GM18519 (cell line): ENCODE measurements around the gene AIG1.
"Not testable (repeated sequence)": the region's sequence is repeated elsewhere in the genome, so short reads cannot be mapped to it uniquely, and the experiment has no call there.

ENCODE experiments used
- ATAC-seq: cut with Tn5 transposase; IDR thresholded peaks from one replicate; pipeline ENCODE4 v1.9.1; 2021; ENCODE audit warnings: mild to moderate bottlenecking, moderate library complexity; ENCODE audit not compliant: unreplicated experiment, low FRiP score

AIG1 gene

DNA sequence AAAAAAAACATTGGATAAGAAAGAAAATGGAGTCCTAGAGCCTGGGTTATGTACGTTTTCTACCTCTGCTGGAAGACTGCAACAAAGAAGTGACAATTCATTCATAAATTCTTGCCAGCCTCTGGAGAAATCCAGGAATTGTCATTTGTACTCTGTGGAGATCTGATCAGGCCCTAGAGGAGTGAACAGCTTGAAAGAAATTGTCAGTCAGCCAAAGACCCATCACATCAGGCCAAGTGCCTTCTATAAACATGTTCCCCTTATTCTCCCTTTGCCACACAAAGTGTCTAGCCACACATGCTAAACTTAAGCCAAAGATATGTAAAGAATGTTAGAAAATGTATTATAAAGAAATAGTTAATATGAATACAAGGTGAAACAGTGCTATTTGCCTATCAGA lies 237.4 kb downstream of the AIG1 start:
- ATAC-seq, result no peak

DNA sequence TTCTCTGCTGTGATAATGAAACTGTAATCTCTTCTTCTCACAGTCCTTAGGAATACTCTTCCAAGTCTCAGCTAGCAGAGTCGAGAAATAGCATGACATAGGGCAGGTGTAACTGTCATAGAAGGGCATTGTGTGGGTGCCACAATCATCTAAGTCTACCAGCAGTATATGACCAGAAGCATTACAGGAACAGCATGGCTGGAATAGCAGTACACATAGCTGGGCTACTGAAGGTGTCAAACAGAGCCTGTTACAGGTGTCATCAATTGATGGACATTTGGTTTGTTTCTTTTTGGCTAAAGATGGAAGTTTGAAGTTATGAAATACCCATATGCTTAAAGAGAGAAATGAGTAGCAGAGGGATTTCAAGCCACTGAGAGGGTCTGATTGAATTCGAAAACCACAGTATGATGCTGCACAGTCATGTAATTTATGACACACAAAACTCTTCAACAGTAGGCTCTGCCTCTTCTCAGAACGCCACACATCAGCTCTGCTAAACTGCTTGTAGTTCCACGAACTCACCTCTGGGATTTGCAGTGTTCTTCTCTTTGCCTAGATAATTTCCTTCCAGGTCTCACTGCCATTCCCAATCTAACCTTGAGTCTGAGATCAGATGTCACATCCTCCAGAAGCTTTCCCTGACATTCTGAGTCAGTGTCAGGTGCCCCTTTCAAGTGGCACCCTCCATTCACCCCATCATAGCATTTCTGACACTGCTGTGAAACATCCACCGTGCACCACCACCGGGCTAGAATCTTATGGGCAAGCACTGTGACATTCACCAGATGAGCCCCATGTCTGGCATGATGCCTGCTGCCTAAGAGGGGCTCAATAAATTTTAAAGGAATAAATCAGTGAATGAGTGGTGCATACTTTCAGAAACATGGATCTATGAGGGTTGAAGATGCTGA lies 238.8 kb downstream of the AIG1 start:
- ATAC-seq, result no peak

DNA sequence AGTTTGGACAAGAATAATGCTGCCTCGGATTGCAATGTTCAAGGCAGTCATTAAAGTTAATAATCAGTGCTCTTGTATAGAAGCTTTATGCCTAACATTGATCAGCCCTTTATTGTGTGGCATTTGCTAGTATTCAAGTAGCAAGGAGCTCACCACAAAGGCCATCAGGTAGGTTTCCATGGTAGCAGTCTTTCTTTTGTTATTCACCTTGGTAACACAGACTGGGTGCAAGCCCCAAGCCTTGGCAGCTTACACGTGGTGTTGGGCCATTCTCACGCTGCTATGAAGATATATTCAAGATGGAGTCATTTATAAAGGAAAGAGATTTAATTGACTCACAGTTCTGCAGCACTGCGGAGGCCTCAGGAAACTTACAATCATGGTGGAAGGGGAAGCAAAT lies 240.5 kb downstream of the AIG1 start:
- ATAC-seq, result no peak

DNA sequence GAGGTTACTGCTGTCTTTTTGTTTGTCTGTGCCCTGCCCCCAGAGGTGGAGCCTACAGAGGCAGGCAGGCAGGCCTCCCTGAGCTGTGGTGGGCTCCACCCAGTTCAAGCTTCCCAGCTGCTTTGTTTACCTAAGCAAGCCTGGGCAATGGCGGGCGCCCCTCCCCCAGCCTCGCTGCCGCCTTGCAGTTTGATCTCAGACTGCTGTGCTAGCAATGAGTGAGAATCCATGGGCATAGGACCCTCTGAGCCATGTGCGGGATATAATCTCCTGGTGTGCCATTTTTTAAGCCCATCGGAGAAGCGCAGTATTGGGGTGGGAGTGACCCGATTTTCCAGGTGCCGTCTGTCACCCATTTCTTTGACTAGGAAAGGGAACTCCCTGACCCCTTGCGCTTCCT lies 247.1 kb downstream of the AIG1 start:
- ATAC-seq, result not testable (repeated sequence)

DNA sequence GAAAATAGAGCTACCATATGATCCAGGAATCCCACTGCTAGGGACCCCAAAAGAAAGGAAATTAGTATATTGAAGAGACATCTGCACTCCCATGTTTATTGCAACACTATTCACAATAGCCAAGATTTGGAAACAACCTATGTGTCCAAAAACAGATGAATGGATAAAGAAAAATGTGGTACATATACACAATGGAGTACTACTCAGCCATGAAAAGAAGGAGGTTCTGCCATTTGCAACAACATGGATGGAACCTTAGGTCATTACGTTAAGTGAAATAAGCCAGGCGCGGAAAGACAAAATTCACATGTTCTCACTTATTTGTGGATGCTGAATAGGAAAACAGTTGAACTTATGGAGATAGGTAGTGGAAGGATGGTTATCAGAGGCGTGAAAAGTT lies 252.5 kb downstream of the AIG1 start:
- ATAC-seq, result no peak

GRCh38 chr6:143321491-143322086 lies 260.9 kb downstream of the AIG1 start:
- no peak for ATAC-seq

GRCh38 chr6:143322386-143322785 lies 261.7 kb downstream of the AIG1 start:
- no peak for ATAC-seq

DNA sequence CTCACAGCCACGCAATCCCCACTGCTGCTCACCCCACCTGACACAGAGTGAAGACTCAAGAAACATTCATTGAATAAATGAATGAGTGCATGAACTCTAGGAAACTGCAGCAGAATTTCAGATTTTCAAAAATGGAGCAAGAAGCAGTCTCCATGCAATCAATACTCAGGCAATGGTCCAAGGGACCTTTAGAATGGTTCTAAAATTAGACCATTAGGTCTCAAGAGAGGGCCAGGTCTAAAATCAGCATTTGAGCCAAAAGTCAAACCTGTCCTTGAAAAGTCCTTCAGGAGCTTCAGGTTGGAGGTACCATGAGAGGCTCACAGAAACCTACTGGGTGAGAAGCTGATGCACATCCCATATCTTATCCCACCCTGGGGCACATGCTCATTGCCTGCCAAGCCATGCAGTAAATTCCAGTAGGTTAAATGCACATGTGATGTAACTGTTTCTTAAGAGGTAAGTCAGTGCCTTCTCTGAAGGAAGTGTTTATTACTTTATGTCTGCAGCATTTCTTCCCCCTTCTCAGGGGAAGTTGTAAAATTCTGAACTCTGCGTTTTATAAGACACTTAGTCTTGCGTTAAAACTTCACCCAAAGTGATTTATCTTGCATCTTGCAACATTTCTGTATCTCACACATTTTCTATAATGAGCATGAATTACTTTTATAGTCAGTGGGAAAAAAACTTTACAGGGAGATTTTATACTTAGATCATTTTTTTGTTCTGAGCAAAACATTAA lies 263.2 kb downstream of the AIG1 start:
- ATAC-seq, result no peak

- no peak for ATAC-seq
Measured at GRCh38 chr6:143325379-143326140, 264.9 kb downstream of the AIG1 start.

DNA sequence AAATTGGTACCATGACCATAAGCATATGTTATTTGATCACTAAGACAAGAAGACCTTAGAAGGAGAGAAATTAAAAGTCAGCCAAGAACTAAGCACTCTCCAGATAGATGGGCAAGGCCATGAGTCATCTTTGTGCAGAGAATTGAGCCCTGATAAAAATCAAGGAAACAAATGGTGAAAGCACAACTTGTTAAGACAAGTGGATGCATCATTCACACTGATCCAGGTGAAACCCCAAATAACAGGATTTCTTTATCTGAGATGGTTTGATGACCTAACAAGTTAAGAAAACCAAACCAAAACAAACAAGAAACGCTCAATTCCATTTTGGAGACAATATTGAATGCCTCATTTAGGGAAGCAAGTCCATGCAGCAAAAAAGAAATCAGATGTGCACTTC lies 268.2 kb downstream of the AIG1 start:
- no peak for ATAC-seq

DNA sequence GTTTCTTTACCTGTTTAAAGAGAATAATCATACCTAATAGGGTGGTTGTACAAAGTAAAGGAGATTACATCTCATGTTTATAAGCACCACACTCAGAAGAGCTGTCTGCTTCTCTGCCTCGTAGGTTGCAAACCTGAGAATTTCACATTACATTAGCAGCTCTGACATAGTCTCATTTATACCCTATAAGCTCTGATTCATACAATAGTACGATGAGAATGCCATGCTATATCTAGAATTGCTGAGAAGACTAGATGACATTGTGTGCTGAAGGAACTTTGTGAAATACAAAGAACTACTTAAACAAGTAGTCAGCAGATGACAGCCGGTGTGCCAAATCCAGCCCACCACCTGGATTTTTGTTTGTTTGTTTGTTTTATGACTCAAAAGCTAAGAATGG lies 268.6 kb downstream of the AIG1 start:
- no peak for ATAC-seq

DNA sequence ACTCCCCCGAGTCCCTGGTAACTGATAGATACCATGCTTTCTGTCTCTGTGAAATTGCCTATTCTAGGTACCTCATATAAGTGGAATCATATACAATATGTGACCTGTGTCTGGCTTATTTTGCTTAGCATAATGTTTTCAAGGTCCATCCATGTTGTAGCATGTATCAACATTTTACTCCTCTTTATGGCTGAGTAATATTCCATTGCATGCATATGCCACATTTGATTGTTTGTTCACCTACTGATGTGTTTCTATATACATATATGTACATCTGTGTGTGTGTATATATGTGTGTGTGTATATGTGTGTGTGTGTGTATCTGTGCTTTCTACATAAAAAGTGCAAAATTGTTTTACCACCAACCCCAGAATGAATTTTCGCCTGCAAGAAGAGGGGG lies 270.7 kb downstream of the AIG1 start:
- ATAC-seq, result no peak

DNA sequence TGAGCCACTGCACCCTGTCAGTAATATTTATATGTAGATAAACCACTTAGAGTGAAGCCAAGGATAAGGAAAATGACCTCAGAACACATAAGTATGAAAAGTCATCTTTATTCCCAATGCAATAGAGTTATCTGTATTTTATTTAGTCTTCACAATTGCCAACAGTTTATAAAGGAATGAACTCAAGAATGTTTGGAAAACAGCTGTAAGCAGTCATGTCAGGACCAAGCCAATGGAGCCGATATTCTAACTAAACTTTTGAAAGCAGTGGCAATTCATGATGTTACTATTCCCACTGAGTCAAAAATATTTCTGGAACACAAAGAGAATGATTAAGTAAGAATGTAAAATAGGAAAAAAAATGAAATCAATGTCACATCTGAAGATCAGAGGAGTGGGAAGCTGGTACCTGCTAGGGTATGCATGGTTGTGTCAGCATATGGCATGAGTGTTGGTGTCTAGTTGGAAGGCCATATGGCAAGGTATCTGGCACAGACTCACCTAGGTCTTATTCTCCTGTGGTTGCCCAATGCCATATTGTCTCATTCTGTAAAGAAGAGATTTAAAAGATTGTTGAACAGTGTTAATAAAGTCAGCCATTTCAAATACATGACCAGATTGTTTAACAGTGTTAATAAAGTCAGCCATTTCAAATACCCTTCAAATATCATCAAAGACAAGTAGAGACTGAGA lies 271.6 kb downstream of the AIG1 start:
- no peak for ATAC-seq

GRCh38 chr6:143333081-143333480 lies 272.4 kb downstream of the AIG1 start:
- no peak for ATAC-seq

DNA sequence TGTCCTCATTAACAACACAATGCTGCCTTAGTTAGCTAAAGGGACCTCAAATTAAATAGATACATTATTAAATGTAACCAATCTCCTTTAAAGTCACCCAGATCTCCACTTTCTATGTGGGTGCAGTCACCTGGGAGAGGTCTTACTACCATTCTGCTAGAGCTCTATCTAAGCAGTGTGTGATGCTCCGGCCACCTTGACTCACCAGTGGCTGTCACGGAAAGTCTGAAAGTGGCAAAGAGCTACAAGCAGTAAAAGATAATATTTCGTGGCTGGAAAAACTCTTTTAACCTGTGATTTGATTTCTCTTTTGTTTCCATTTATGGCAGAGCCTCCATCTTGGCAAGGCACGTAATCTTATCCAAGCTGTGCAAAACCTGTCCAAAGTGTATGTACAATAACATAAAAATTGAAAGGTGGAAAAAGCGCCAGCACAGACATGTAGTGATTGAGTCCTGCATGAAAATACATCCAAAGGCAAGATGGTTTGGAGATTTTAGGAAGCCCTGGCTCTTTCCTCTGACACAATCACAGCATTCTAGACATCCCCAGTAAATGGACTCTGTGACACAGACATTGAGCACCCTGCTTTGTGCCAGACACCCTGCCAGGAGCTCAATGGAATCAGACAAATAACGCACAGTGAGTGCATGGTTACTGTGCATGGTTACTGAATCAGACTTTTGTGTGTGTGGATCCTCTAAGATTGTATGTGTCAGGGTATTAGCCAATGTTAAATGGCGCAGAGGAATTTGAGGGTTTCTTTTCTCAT lies 273.2 kb downstream of the AIG1 start:
- ATAC-seq, result no peak

DNA sequence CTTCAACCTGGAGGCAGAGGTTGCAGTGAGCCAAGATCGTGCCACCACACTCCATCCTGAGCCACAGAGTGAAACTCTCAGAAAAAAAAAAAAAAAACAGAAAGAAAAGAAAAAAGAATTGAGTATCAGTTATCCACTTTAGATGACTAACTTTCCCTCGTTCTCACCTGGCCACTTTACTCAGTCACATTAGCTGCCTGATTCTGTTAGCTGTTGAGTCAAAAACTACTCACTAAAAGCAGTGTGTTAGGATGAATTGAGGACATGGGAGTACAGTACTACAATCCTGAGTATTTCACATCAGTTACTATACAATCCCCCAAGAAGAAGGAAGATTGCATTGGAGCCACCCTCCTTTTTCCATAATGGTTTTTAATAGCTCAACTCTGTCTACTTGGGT lies 275.2 kb downstream of the AIG1 start:
- no peak for ATAC-seq

GRCh38 chr6:143336446-143337152 lies 275.9 kb downstream of the AIG1 start:
- no peak for ATAC-seq

DNA sequence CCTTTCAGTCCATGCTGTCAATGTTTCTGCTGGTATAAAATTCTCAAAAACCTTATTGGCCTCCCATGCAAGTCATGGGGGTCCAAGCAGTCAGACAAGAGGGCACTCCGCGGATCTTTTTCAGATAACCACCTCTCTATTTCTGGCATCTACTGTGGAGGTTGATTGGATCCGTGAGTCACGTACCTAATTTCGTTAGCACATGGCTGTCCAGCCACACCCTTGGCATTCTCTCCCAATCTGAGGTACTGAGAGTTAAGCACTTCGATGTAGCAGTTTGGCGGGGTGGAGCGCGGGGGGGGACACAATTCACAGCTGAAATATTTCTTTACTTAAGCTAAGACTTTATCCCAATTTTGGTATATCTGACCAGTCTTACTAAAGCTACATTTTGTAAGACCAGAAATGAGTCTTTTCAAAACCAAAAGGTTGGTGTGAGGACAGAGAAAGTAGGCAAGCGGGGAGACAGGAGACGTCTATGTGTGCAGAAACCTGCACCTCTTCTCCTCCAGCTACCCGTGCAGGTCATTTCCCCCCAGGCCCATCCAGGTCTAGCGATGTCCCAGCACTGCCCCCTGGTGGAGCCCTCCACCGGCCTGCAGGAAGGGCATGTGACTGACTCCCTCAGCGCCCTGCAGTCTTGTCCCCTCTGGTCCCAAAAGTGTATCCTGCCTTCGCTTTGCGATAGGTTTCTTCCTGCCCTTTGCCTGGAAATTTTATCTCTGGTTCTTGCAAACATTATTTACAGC lies 276.7 kb downstream of the AIG1 start:
- no peak for ATAC-seq
